ENCODE results near the gene UTF1.

DNA sequence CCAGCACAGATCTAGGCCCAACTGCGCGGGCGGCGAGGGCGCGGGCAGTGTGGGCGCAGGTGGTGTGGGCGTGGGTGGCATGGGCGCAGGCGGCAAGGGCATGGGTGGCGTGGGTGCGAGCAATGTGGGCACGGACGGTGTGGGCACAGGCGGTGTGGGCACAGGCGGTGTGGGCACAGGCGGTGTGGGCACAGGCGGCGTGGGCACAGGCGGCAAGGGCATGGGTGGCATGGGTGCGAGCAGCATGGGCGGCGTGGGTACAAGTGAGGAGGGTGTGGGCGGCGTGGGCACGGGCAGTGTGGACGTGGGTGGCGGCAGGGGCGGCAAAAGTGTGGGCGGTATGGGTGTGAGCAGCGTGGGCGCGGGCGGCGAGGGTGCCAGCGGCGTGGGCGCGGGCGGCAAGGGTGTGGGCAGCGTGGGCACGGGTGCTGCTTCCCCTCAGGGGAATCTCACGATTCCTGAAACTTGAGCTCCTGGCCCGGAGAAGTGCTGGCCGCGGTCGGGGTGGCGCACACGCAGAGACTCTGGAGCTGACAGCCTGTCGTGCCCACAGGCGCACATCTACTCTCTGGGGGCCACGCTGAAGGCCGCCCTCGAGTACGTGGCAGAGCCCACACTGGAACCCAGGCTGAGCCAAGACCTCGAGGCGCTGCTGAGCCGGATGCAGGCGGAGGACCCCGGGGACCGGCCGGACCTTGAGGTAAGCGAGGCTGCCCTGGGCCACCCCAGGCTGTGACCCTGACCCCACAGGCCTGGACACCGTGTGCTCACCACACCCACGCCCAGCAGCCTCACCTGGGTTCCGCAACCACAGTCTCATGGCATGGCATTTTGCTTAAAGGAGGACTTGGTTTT is 47.0 kb upstream of the UTF1 start:
- TF ChIP-seq, protein P1, sequence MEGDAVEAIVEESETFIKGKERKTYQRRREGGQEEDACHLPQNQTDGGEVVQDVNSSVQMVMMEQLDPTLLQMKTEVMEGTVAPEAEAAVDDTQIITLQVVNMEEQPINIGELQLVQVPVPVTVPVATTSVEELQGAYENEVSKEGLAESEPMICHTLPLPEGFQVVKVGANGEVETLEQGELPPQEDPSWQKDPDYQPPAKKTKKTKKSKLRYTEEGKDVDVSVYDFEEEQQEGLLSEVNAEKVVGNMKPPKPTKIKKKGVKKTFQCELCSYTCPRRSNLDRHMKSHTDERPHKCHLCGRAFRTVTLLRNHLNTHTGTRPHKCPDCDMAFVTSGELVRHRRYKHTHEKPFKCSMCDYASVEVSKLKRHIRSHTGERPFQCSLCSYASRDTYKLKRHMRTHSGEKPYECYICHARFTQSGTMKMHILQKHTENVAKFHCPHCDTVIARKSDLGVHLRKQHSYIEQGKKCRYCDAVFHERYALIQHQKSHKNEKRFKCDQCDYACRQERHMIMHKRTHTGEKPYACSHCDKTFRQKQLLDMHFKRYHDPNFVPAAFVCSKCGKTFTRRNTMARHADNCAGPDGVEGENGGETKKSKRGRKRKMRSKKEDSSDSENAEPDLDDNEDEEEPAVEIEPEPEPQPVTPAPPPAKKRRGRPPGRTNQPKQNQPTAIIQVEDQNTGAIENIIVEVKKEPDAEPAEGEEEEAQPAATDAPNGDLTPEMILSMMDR (IDR thresholded peaks at IDR 0.05 in 8 of 11, conservative IDR thresholded peaks at IDR 0.05 in 3 of 11): no peak
- TF ChIP-seq POLR2A (IDR thresholded peaks at IDR 0.05): no peak
